Measurements from ENCODE around the gene LUM. TPM values are rescaled to one million over a fixed set of nuclear protein-coding genes. Genes with fewer than 3 reads are reported as not detected.

LUM gene
- total RNA-seq, 6 experiments from 2014 or later, result 5.1 to 51.2 (median 10.1) TPM

GRCh38 chr12:91139286-91139685 lies 28.0 kb upstream of the LUM start:
- no peak for DNase-seq
- WGBS (ENCODE audit: insufficient coverage, low coverage, low lambda C conversion rate, missing lambda C conversion rate), result 43% methylated on average over 2 of the region's 2 CpGs
- intact Hi-C loops (cut with DNase I), result no loop called here
- no peaks in the 10 kb centered on the region for H3K36me3 ChIP-seq
- H3K4me1 ChIP-seq, result no peaks in the 10 kb centered on the region
- no peak for TF ChIP-seq CTCF (IDR thresholded peaks at IDR 0.05)
- no peak for TF ChIP-seq POLR2A (IDR thresholded peaks at IDR 0.05)
- H3K9me3 ChIP-seq, result no peaks in the 10 kb centered on the region
- H3K27me3 ChIP-seq, result no peaks in the 10 kb centered on the region
- no peak overlapping the region for H3K4me3 ChIP-seq
- no peak for ATAC-seq
- H3K27ac ChIP-seq, result no peak overlapping the region

GRCh38 chr12:91138337-91138920 lies 27.1 kb upstream of the LUM start:
- TF ChIP-seq CTCF (IDR thresholded peaks at IDR 0.05) (no peak), POLR2A (IDR thresholded peaks at IDR 0.05) (no peak)
- Histone ChIP-seq H3K27ac (no peak overlapping the region), H3K4me1 (no peaks in the 10 kb centered on the region), H3K27me3 (no peaks in the 10 kb centered on the region), H3K4me3 (no peak overlapping the region), H3K9me3 (no peaks in the 10 kb centered on the region), H3K36me3 (no peaks in the 10 kb centered on the region)
- 10% methylated on average over 1 of the region's 1 CpG for WGBS (ENCODE audit: insufficient coverage, low coverage, low lambda C conversion rate, missing lambda C conversion rate)
- DNase-seq (no peak), ATAC-seq (no peak)
- intact Hi-C loops (cut with DNase I), result no loop called here

GRCh38 chr12:91133871-91134270 lies 22.6 kb upstream of the LUM start:
- intact Hi-C loops (cut with DNase I), result no loop called here
- H3K9me3 ChIP-seq, result no peaks in the 10 kb centered on the region
- ATAC-seq (no peak), DNase-seq (no peak)
- H3K36me3 ChIP-seq, result no peaks in the 10 kb centered on the region
- H3K27ac ChIP-seq, result no peak overlapping the region
- no peak overlapping the region for H3K4me3 ChIP-seq
- 24% methylated on average over 1 of the region's 1 CpG for WGBS (ENCODE audit: insufficient coverage, low coverage, low lambda C conversion rate, missing lambda C conversion rate)
- no peaks in the 10 kb centered on the region for H3K4me1 ChIP-seq
- TF ChIP-seq POLR2A (IDR thresholded peaks at IDR 0.05), result no peak
- no peak for TF ChIP-seq CTCF (IDR thresholded peaks at IDR 0.05)
- H3K27me3 ChIP-seq, result no peaks in the 10 kb centered on the region

GRCh38 chr12:91129662-91130362 lies 18.5 kb upstream of the LUM start:
- intact Hi-C loops (cut with DNase I), result no loop called here
- no peak for ATAC-seq

More at GRCh38 chr12:91129662-91130362, 18.5 kb upstream of the LUM start:
- no peak overlapping the region for H3K27ac ChIP-seq
- no peak for DNase-seq
- no peak overlapping the region for H3K4me3 ChIP-seq
- no peaks in the 10 kb centered on the region for H3K9me3 ChIP-seq
- 41% methylated on average over 2 of the region's 2 CpGs for WGBS (ENCODE audit: insufficient coverage, low coverage, low lambda C conversion rate, missing lambda C conversion rate)
- H3K27me3 ChIP-seq, result no peaks in the 10 kb centered on the region
- no peaks in the 10 kb centered on the region for H3K4me1 ChIP-seq
- TF ChIP-seq CTCF (IDR thresholded peaks at IDR 0.05) (no peak), POLR2A (IDR thresholded peaks at IDR 0.05) (no peak)
- no peaks in the 10 kb centered on the region for H3K36me3 ChIP-seq

Data from right lobe of liver (tissue), 6 donors.